Mesenchymal stem cell (in vitro differentiated cells and primary cell): ENCODE data around the gene PTPN20.
"Not testable (repeated sequence)": the region's sequence is repeated elsewhere in the genome, so short reads cannot be mapped to it uniquely, and the experiment has no call there.

Experiments
- DNase-seq: peaks from one replicate; pipeline ENCODE4 v3.0.0-alpha.2; 2013
- H2AFZ ChIP-seq: one replicate; pipeline ENCODE4 v1.6.1; 2013; ENCODE audit warnings: low read depth, mild to moderate bottlenecking, control low read depth, inconsistent platforms, low read length, moderate library complexity
- H2AK5ac ChIP-seq: 2 replicates; pipeline ENCODE4 v1.6.1; 2013; ENCODE audit warnings: low read length, moderate library complexity, mild to moderate bottlenecking, inconsistent platforms; ENCODE audit not compliant: severe bottlenecking
- H2BK120ac ChIP-seq: one replicate; pipeline ENCODE4 v1.6.1; 2013; ENCODE audit warnings: low read depth, mild to moderate bottlenecking, inconsistent platforms, low read length, moderate library complexity
- H2BK12ac ChIP-seq, 2 experiments: one replicate each; pipeline ENCODE4 v1.6.1; 2013; ENCODE audit warnings: inconsistent platforms in 2 of 2, low read length in 2 of 2, mild to moderate bottlenecking in 2 of 2, moderate library complexity in 2 of 2, control low read depth in 1 of 2
- H2BK15ac ChIP-seq: one replicate; pipeline ENCODE4 v1.6.1; 2013; ENCODE audit warnings: mild to moderate bottlenecking, low read depth, inconsistent platforms; ENCODE audit not compliant: poor library complexity, severe bottlenecking
- H2BK5ac ChIP-seq: 2 replicates; pipeline ENCODE4 v1.6.1; 2013; ENCODE audit warnings: low read depth, mild to moderate bottlenecking, low read length, control low read depth, inconsistent platforms; ENCODE audit not compliant: poor library complexity, severe bottlenecking
- H3K14ac ChIP-seq, 2 experiments: one replicate each; pipeline ENCODE4 v1.6.1; 2013; ENCODE audit warnings: inconsistent platforms in 2 of 2, low read length in 2 of 2, control low read depth in 1 of 2, mild to moderate bottlenecking in 1 of 2, moderate library complexity in 1 of 2
- H3K18ac ChIP-seq, 2 experiments: one replicate each; pipeline ENCODE4 v1.6.1; 2013; ENCODE audit warnings: inconsistent platforms in 2 of 2, low read length in 2 of 2, control low read depth in 1 of 2, low read depth in 1 of 2, mild to moderate bottlenecking in 1 of 2
- H3K23ac ChIP-seq, 2 experiments: one replicate each; pipeline ENCODE4 v1.6.1; 2013; ENCODE audit warnings: inconsistent platforms in 2 of 2, low read length in 2 of 2, mild to moderate bottlenecking in 2 of 2, moderate library complexity in 2 of 2, control low read depth in 1 of 2
- H3K27ac ChIP-seq: 2 replicates; pipeline ENCODE4 v1.5.1; 2013; ENCODE audit warnings: mild to moderate bottlenecking, moderate library complexity, low read length, control low read depth, inconsistent platforms; ENCODE audit not compliant: poor library complexity, severe bottlenecking
- H3K27me3 ChIP-seq, 2 experiments: 2 replicates each; pipeline versions ENCODE4 v1.6.1 to v1.7.0; 2013; ENCODE audit warnings: low read length in 2 of 2, mild to moderate bottlenecking in 2 of 2, moderate library complexity in 2 of 2, control low read depth in 1 of 2, inconsistent platforms in 1 of 2; ENCODE audit not compliant: control insufficient read depth in 1 of 2, insufficient read depth in 1 of 2
- H3K36me3 ChIP-seq, 2 experiments: 2 replicates each; pipeline versions ENCODE4 v1.6.1 to v1.7.0; 2013; ENCODE audit warnings: low read length in 2 of 2, control low read depth in 1 of 2, inconsistent platforms in 1 of 2, low read depth in 1 of 2, mild to moderate bottlenecking in 1 of 2; ENCODE audit not compliant: insufficient read depth in 2 of 2, control insufficient read depth in 1 of 2
- H3K4ac ChIP-seq, 2 experiments: one replicate each; pipeline ENCODE4 v1.6.1; 2013; ENCODE audit warnings: inconsistent platforms in 2 of 2, low read length in 2 of 2, mild to moderate bottlenecking in 2 of 2, moderate library complexity in 2 of 2, control low read depth in 1 of 2, low read depth in 1 of 2
- H3K4me1 ChIP-seq: 2 replicates; pipeline ENCODE4 v1.6.1; 2013; ENCODE audit warnings: low read depth, low read length, control low read depth; ENCODE audit not compliant: control insufficient read depth, insufficient read depth
- H3K4me2 ChIP-seq: 2 replicates; pipeline ENCODE4 v1.6.1; 2013; ENCODE audit warnings: low read length, mild to moderate bottlenecking, inconsistent platforms; ENCODE audit not compliant: poor library complexity, severe bottlenecking
- H3K4me3 ChIP-seq, 2 experiments: 2 replicates each; pipeline versions ENCODE4 v1.5.1 to v1.7.0; 2013; ENCODE audit warnings: low read length in 2 of 2, mild to moderate bottlenecking in 2 of 2, control low read depth in 1 of 2, low read depth in 1 of 2; ENCODE audit not compliant: insufficient read depth in 1 of 2
- H3K79me1 ChIP-seq: replicated peaks from 2 replicates; pipeline ENCODE4 v1.6.1; 2013; ENCODE audit warnings: mild to moderate bottlenecking, control low read depth, low read length, inconsistent platforms; ENCODE audit not compliant: poor library complexity, severe bottlenecking
- H3K9ac ChIP-seq: 2 replicates; pipeline ENCODE4 v1.7.0; 2013; ENCODE audit warnings: mild to moderate bottlenecking, low read length, moderate library complexity
- H3K9me3 ChIP-seq: 2 replicates; pipeline ENCODE4 v1.7.0; 2013; ENCODE audit warnings: mild to moderate bottlenecking, low read length; ENCODE audit not compliant: control insufficient read depth
- H4K8ac ChIP-seq: one replicate; pipeline ENCODE4 v1.6.1; 2013; ENCODE audit warnings: inconsistent platforms, mild to moderate bottlenecking, low read length, moderate library complexity
- H4K91ac ChIP-seq: one replicate; pipeline ENCODE4 v1.6.1; 2013; ENCODE audit warnings: mild to moderate bottlenecking, low read length, inconsistent platforms
- WGBS: methylation state at CpG from one replicate; pipeline ENCODE4 v1.1.7; 2013; ENCODE audit warnings: mixed read lengths; 5-methylcytosine and 5-hydroxymethylcytosine counted together

PTPN20 gene

DNA sequence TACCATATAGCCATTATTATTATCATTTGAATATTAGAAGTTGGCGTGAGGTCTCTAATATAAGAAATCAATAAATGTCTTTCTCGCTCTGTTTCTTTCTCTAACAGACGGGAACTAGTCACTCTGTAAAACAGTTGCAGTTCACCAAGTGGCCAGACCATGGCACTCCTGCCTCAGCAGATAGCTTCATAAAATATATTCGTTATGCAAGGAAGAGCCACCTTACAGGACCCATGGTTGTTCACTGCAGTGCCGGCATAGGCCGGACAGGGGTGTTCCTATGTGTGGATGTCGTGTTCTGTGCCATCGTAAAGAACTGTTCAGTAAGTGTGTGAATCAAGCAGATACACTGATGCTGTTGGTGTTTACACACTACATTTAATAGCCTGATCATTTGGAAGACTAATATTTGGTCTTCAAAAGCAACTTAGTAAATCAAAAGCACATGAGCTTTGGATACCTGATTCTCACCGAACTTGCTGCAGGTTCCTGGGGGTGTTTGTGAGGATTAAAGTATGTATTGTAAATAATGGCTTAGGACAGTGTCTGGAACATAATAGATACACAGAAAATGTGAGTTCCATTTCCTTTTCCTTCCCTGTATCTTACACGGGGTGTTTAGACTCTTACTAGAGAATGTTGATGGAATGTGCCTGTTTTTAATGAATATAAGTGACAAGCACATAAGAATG is 76.2 kb downstream of the PTPN20 start:
- not testable (repeated sequence) for H3K4me1 ChIP-seq, H2AK5ac ChIP-seq, H2BK15ac ChIP-seq, H3K27me3 ChIP-seq, H3K36me3 ChIP-seq, H3K23ac ChIP-seq, H4K91ac ChIP-seq, H3K9me3 ChIP-seq, H3K4ac ChIP-seq, H2AFZ ChIP-seq, H4K8ac ChIP-seq, H2BK120ac ChIP-seq, H3K4me3 ChIP-seq, H3K27ac ChIP-seq, DNase-seq, H3K14ac ChIP-seq, H3K18ac ChIP-seq, H3K4me2 ChIP-seq, H3K9ac ChIP-seq, H3K79me1 ChIP-seq, H2BK5ac ChIP-seq, H2BK12ac ChIP-seq
- WGBS: no CpG with 5 or more reads among the region's 10 CpGs

DNA sequence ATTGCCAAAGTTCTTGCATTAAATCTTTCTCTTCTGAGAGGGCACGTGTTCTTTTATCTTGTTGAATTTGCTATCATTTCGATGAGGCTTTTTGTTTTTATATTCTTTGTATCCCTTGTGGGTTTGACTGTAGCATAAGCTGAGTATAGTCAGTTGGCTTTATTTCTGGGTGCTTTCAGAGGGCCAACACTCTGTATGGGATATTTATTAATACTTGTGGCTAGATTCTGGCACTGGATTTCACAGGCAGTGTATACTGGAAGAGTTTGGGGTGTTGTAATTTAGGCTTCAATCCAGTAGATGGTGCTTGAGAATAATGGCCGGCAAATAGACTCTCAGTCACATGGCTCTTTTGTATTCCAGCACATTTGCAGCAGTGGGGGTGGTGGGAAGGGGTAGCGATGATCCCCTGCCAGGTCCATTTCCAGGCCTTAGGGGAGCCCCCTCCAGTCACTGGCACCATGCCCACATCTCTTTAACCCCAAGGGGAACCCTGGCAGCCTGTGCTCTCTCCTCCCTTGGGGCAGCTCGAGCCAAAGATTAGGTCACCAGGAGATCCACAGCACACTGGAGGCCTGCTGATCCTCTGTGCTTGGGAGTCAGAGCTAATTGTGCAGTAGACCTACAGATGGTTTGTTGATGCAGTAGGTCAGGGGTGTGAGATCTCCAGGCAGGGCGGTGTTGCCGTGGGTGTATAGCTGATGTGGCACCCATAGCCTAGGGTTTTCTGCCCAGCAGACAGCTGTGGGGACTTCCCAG is 81.8 kb downstream of the PTPN20 start:
- Histone ChIP-seq H3K79me1 (no peaks in the 10 kb centered on the region), H2BK12ac (no peak overlapping the region), H3K4ac (no peak overlapping the region), H3K4me2 (no peak overlapping the region), H3K36me3 (no peaks in the 10 kb centered on the region), H3K18ac (no peak overlapping the region), H4K8ac (no peak overlapping the region), H2BK120ac (no peak overlapping the region), H2BK15ac (no peak overlapping the region), H3K4me3 (peak overlapping the region in 1 of 2 experiments; percentile 38), H3K9me3 (peaks cover 5% of the 10 kb centered on the region), H3K27me3 (no peaks in the 10 kb centered on the region), H2AK5ac (no peak overlapping the region), H3K27ac (no peak overlapping the region), H3K9ac (peak overlapping the region; percentile 84), H3K23ac (no peak overlapping the region), H2BK5ac (no peak overlapping the region), H3K14ac (no peak overlapping the region), H3K4me1 (no peaks in the 10 kb centered on the region), H4K91ac (no peak overlapping the region), H2AFZ (no peak overlapping the region)
- 79% methylated on average over 7 of the region's 7 CpGs for WGBS
- peak; percentile 16 for DNase-seq

DNA sequence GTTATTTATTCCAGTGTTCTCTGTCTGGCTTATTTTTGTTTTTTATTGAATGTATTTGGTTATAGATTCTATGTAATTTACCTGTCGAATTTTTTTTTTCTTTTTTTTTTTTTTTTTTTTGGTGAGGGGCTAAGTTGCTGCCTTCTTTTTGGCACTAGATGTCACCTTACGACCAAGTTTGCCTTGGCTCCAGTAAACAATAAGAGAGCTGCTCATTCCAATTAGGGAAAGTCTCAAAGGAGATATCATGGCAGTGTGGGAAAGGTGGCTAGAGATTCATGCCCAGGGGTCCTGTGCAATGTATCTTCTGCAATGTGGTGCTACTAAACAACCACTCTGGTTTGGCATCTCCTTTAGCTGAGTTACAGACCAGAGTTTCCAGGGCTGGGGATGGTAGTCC is 84.0 kb downstream of the PTPN20 start:
- no peaks in the 10 kb centered on the region for H3K27me3 ChIP-seq
- H2AFZ ChIP-seq: no peak overlapping the region
- no peak overlapping the region for H3K14ac ChIP-seq
- H3K36me3 ChIP-seq: no peaks in the 10 kb centered on the region
- DNase-seq: no peak
- no peak overlapping the region for H2AK5ac ChIP-seq
- no peak overlapping the region for H2BK15ac ChIP-seq
- H3K79me1 ChIP-seq: no peaks in the 10 kb centered on the region
- H3K4me2 ChIP-seq: no peak overlapping the region
- H2BK120ac ChIP-seq: no peak overlapping the region
- H2BK12ac ChIP-seq: no peak overlapping the region
- H3K18ac ChIP-seq: no peak overlapping the region
- peaks cover 5% of the 10 kb centered on the region for H3K9me3 ChIP-seq
- no peak overlapping the region for H3K23ac ChIP-seq
- H3K4me1 ChIP-seq: no peaks in the 10 kb centered on the region
- H3K4ac ChIP-seq: no peak overlapping the region
- no peak overlapping the region for H4K8ac ChIP-seq
- 48% methylated on average over 2 of the region's 2 CpGs for WGBS
- H4K91ac ChIP-seq: no peak overlapping the region
- no peak overlapping the region for H3K27ac ChIP-seq
- no peak overlapping the region for H3K9ac ChIP-seq
- no peak overlapping the region for H3K4me3 ChIP-seq
- no peak overlapping the region for H2BK5ac ChIP-seq

GRCh38 chr10:46998192-46998591 is 87.0 kb downstream of the PTPN20 start:
- Histone ChIP-seq H4K91ac (no peak overlapping the region), H2BK15ac (no peak overlapping the region), H2BK120ac (no peak overlapping the region), H3K79me1 (no peaks in the 10 kb centered on the region), H3K4me3 (no peak overlapping the region), H3K27ac (no peak overlapping the region), H3K18ac (no peak overlapping the region), H3K27me3 (no peaks in the 10 kb centered on the region), H2AK5ac (no peak overlapping the region), H3K9me3 (peaks cover 5% of the 10 kb centered on the region), H3K14ac (no peak overlapping the region), H3K4ac (no peak overlapping the region), H3K9ac (no peak overlapping the region), H4K8ac (no peak overlapping the region), H3K23ac (no peak overlapping the region), H3K4me1 (no peaks in the 10 kb centered on the region), H3K36me3 (no peaks in the 10 kb centered on the region), H3K4me2 (no peak overlapping the region), H2AFZ (no peak overlapping the region), H2BK12ac (no peak overlapping the region), H2BK5ac (no peak overlapping the region)
- DNase-seq: no peak
